HG03354 (cell line): ENCODE data around the gene TRIM72.
"Not testable (repeated sequence)": the region's sequence is repeated elsewhere in the genome, so short reads cannot be mapped to it uniquely, and the experiment has no call there.

ENCODE experiments used
- ATAC-seq: cut with Tn5 transposase; IDR thresholded peaks from one replicate; pipeline ENCODE4 v1.9.1; 2021; ENCODE audit warnings: mild to moderate bottlenecking; ENCODE audit not compliant: unreplicated experiment, poor library complexity, severe bottlenecking

TRIM72 gene, protein sequence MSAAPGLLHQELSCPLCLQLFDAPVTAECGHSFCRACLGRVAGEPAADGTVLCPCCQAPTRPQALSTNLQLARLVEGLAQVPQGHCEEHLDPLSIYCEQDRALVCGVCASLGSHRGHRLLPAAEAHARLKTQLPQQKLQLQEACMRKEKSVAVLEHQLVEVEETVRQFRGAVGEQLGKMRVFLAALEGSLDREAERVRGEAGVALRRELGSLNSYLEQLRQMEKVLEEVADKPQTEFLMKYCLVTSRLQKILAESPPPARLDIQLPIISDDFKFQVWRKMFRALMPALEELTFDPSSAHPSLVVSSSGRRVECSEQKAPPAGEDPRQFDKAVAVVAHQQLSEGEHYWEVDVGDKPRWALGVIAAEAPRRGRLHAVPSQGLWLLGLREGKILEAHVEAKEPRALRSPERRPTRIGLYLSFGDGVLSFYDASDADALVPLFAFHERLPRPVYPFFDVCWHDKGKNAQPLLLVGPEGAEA

DNA sequence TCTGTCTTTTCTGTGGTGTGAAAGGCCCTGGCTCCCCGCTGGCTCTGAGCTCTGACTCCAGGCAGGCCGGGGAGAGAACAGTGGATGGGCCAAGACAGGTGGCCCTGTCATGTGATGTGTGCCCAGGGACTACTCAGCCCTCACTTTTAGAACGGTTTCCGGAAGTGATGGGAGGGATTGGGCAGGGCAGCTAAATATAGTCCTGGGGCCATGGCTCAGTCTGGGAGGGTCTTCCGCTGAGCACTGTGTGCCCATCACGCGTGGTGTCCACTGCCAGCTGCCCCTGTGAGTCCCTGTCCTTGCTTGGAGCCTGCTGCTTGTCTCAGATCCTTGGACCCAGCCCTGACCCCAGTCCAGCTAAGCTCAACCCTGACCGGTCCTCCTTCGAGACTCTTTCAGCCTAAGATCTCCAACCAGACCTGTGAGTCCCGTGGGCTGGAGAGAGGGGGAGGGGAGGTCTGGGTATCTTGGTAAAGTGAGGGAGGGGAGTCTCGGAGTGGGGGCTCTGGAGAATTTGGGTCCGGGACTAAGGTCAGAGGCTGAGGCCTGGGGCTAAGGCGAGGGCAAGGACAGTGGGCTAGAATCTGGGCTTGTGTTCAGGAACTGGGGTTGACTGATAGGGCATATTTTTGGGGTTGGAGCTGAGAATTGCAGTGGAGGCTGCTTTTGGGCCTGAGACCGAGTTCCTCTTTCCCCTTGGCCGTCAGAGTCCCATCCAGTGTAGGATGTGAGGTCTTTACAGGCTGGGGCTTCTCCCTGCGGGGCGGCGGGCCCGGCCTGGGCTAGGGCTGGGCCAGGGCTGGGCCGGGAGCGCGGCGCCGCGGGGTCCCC, at the start of gene TRIM72:
Gene TRIM72, plus strand, starts transcription at position 243 of the 831 bp plus-strand sequence. CDS start 620 bp downstream, outside the sequence.
- ATAC-seq: no peak

DNA sequence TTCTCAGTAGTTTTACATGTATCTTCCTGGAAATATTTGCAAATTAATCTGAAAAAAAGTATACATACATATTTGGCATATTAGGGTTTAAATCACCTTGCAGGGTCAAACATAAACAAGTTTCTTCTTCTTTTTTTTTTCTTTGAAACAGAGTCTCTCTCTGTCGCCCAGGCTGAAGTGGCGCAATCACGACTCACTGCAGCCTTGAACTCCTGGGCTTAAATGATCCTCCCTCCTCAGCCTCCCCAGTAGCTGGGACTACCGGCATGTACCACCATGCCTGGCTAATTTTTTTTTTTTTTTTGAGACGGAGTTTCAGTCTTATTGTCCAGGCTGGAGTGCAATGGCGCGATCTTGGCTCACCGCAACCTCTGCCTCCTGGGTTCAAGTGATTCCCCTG, 46.6 kb upstream of the TRIM72 start:
- no peak for ATAC-seq

DNA sequence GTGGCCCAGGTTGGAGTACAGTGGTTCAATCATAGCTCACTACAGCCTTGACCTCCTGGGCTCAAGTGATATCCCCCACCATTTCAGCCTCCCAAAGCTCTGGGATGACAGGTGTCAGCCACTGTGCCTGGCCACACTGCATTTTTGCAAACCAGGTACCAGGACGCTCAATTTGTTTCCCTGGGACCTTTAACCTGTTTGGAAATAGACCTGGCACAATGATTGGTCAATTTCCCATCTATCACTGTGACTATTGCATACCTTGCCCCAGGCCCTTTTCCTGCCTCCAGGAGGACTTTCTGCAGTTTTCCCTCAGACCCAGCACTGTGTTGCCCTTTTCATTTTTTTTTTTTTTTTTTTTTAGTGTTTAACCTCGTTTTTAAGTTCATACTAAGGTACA, 45.1 kb upstream of the TRIM72 start:
- ATAC-seq: no peak

DNA sequence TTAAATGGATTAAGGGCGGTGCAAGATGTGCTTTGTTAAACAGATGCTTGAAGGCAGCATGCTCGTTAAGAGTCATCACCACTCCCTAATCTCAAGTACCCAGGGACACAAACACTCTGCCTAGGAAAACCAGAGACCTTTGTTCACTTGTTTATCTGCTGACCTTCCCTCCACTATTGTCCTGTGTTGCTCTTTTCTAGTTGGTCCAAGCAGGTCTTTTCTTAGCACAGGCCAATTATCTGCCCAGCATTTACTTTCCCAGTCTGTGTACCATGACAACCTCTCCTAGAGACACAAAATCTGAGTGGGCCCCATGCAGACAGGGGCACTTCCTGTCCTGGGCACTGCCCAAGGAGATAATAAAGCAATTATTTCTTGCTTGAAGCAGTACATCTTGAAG, 43.9 kb upstream of the TRIM72 start:
- ATAC-seq: not testable (repeated sequence)

DNA sequence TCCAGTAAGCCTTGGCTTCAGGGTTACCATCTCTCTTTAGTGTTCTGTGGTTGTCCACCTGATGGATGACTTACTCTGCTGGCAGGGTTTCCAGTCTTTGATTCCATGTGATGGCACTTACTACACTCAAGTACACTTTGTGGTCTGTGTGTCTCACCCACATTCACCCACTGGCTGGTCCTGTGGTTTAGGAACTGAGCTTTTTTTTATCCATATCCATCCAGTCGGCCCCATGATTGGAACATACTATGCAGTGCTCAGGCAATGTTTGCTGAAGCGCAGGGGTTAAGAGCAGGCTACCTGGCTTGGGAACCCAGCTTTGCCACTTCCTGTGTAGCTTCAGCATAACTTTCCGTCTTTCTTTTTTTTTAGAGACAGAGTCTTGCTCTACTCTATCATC, 36.8 kb upstream of the TRIM72 start:
- ATAC-seq: no peak

DNA sequence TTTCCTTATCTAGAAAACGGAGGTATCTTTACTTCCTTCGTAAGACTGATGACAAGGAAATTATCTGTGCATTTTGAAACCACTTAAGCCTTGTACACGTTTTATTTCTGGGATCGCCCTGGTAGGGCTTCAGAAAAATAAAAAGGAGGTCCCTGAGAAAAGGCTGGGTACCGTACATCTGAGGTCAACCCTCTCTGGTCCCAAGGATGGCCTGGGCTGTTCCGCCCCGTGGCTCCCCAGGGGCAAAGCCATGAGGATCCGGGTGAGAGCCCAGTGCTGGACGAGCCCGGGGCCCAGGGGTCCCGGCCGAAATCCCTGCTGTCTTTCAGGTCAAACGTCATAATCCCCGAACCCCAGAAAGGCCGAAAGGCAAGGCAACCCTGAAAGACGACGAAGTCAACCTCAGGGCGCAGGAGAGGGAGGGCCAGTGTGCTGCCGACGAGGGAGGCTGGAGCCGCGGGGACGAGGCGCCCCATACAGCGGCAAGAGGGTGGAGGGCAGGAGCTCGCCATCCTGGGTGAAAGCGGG, 34.6 kb upstream of the TRIM72 start:
- ATAC-seq: peak; percentile 0

DNA sequence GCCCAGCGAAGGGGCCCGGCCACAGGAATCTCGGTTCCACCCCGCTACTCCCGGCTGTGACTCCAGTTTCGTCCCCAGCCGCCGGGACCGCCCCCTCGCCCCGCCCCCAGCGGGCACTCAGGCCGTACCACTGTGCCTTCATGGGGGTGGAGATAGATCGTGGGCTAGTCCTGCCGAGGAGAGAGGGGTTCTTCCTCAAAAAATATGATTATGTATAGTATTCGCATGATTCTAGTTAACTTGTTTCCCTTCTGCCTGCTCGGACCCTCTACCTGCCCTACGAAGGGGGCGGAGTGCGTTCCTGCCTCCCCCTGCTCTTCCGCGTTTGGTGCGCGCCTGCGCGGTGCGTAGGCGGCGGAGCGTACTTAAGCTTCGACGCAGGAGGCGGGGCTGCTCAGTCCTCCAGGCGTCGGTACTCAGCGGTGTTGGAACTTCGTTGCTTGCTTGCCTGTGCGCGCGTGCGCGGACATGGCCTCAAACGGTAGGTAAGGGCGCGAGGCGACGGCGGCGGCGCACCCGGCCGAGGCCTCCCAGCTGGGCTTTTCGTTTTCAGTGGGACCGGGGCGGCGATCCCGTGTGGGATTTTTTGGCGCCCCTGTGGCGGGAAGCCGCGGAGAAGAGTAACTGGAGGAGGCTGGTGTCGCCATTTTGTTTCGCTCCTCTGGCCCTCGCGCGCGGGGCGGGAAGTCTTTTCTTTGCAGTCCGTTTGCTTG, 34.0 kb upstream of the TRIM72 start, which contains the start of gene FUS:
Gene FUS, plus strand, starts transcription at position 393 of the 713 bp plus-strand sequence. Its CDS starts 76 bp downstream, at position 469.
- ATAC-seq: peak; percentile 60

DNA sequence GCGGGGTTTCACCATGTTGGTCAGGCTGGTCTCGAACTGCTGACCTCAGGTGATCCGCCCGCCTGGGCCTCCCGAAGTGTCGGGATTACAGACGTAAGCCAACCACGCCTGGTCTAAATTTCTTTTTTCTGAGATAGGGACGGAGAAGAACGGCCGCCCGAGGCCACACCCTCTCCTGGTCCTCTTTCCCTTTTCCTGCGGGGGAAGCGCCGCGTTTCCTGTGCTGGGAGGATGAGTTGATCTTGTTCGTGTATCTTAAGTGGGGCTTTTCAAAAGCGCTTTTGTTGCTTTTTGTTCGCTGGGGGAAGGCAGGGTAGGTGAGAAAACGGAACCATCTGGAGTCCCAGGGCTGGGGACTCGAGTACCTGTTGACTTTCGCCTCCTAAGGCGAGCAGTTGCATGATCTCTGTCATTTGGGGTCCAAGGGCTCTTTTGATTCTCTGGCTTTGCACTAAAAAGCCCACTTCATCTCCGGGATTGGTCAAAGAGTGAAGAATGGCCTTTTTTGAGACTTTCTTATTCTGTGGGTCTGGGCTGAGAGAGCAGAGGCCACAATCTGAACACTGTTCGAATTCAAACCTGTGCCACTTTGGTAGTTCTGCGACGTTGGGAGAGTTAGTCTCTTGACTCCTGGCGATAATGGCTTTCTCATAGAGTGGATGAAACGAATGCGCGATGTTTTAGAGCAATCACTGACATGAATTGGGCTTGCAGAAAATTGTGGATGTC, 32.7 kb upstream of the TRIM72 start:
- ATAC-seq: no peak

DNA sequence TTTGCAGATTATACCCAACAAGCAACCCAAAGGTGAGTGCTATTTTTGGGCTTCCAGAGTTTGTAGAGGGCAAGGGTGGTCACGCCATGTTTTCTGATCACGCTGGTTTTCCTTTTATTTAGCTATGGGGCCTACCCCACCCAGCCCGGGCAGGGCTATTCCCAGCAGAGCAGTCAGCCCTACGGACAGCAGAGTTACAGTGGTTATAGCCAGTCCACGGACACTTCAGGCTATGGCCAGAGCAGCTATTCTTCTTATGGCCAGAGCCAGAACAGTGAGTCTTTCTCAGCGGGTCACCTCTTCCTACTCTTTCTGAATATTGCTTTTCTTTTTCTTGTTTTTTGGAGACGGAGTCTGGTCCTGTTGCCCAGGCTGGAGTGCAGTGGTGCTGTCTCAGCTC, 31.5 kb upstream of the TRIM72 start:
- ATAC-seq: no peak

DNA sequence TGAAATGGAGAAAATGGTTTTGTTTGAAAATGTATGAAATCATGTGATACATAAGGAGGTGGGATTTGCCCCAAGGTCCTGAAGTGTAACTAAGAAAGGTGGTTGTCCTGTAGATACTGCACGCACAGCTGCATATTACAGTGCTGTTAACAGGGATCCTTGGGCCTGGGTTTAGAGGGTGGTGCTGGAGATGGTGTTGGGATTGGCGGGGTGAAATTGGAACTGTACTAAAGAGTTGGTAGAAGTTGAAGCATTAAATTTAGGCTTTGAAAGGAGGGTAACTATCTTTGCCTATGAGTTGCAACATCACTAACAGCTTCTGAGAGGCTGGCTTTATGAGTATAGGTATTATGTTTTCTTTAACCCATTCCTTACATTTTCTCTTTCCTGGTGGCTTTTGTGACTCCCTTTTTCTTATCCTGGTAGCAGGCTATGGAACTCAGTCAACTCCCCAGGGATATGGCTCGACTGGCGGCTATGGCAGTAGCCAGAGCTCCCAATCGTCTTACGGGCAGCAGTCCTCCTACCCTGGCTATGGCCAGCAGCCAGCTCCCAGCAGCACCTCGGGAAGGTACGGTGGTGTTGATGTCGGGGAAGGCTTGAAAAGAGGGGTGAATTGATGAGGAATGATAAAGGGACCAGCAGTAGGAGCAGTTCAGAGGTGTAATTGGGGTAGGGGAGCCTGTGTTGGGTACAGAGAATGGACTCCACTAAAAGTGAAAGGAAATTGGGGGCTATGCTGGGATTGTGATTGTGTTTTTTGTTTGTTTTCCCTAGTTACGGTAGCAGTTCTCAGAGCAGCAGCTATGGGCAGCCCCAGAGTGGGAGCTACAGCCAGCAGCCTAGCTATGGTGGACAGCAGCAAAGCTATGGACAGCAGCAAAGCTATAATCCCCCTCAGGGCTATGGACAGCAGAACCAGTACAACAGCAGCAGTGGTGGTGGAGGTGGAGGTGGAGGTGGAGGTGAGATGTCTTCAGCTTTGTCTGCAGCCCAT, 30.2 kb upstream of the TRIM72 start:
- no peak for ATAC-seq

DNA sequence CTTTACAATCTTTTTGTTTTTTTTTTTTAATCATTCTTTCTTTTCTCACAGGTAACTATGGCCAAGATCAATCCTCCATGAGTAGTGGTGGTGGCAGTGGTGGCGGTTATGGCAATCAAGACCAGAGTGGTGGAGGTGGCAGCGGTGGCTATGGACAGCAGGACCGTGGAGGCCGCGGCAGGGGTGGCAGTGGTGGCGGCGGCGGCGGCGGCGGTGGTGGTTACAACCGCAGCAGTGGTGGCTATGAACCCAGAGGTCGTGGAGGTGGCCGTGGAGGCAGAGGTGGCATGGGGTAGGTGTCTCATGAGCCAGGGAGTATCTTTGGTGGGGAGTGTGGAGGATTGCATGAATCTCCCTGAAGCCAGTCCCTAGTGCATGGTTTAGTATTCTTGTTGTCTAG, 29.0 kb upstream of the TRIM72 start:
- ATAC-seq: no peak

DNA sequence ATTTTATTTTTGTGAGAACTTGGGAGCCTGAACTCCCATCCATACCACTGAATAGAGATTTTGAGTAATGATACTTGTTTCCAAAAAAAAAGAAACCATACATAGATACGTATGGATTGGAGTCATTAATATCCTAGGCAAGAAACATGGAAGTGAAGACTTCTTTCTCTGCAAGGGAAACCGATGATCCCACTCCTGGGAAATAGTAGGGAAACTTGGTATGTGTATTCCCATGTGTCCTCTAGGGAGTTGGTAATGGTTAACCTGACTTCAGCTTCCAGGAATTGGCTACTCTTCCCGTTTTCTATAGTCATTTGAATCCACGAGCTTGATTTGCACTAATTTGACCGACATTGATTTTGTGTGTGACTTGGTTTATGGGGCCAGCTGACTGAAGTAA, 28.6 kb upstream of the TRIM72 start:
- ATAC-seq: no peak

DNA sequence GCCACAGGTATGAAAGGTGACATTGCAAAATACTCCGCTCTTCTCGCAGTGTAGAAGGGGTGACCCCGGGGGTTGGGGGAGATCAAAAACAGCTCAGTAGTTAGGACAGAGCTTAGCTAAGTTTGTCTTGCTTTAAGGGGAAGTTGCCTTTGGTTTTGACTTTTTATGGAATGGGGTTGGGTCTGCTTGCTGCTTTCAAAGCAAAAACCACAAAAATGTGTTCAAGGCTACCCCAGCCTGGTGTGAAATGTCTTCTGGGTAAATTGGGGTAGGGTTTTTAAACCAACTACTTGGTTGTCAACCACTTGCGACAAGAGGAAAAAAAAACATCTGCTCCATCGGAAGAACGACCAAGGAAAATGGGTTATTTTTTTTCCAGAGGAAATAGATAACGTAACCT, 27.7 kb upstream of the TRIM72 start:
- no peak for ATAC-seq

DNA sequence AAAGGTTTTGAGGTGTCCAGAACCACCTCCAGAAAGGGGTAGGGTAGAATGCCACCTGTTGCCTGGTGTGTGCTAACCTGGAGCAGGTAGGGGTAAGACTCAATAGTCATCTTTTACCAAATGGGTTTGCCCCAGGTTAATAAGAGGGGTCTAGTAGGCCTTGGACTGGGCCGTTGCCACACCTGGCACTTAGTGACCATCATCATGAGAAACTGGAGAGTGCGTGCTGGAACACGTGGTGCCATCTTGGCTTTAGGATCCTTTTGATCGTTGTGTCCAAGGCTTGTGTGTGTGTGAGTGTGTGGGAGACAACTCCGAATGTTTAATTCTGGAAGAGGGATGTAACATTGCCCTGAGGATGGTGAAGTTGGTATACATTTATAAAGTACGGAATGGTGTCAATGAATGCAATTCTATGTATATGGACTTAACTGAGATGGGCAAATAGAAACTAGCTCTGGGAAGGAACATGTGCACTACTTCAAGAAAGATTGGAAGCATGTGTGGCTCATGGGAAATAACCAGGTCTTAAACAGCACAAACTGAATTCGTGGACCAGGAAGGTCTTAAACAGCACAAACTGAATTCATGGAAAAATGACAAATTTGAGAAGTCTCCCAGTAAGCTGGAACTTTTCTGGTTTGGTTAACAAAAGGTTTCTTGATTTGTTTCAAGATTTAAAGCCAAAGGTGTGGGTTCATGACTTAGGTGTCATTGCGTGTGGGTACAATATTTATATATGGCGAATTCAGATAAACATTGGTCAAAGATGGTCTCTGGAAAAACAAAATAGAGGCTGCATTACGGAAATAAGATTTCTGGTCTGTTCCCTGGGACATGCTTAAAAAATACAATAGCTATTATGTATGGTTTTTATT, 26.8 kb upstream of the TRIM72 start:
- ATAC-seq: no peak

DNA sequence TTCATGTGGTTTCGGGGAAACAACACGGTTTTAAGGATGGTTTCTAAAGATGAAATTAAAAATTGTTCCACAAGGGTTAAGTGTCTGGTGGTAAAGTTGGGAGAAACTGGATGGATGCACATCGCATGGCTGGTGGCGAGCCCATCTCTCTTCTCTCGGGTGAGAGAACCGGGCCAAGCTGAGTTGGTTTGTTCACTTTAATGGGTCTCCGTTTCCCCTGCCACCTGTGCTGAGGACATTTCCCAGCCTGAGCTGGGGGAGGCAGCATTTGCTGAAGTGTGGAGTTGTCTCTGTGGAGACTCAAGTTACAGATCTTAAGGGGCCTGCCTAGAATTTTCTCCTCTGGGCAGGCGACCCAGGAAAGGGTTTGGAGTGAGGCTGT, 26.1 kb upstream of the TRIM72 start:
- no peak for ATAC-seq

DNA sequence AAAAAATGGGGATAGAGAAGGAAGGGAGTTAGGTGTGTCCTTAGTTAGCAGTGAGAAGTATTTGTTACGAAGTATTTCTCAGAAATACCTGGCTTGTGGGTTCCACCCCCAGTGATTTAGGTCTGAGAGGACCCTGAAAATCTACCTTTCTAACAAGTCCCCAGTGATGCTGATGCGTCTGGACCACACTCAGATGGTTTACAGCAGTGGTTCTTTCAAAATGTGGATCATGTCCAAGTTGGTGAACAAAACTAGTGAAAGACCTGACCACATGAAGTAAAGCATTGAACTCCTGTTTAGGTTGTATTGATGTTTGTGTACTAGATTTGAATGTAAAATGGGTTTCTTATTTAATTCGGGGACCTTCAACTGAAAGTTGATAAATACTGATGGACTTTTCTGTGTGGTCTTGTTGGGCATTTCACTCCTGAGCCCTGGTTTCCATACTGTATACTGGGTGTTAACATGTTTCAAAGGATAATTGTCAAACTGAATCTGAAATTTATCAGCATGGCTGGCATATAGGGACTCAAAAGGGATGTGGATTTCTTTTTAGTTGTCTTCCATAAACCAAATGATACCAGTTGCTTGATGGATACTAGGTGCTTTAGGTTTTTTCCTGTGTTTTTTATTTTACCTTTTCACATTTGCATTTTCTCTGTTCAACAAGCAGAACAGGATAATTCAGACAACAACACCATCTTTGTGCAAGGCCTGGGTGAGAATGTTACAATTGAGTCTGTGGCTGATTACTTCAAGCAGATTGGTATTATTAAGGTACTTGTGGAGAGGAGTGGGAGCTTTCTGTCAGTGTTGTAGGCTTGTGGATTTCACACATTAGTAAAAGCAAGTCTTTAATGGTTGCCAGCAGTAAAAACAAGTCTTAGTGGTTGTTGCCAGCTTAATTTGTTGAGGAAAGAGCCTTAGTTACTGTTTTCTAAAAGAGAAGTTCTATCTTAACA, 25.2 kb upstream of the TRIM72 start:
- no peak for ATAC-seq
